Activated T-cell treated with anti-CD3 and anti-CD28 coated beads, Interleukin-2, amount 50 U/mL, for 24 hours (primary cell): ENCODE measurements around the gene B4GALT5.
"Not testable (repeated sequence)": the region's sequence is repeated elsewhere in the genome, so short reads cannot be mapped to it uniquely, and the experiment has no call there.

Source experiments
- DNase-seq: peaks from one replicate; pipeline ENCODE4 v3.0.0-alpha.2; 2020
- H3K27ac Mint-ChIP-seq: 2 replicates; pipeline ENCODE4 v1.8.0; 2020; ENCODE audit warnings: mild to moderate bottlenecking, mixed read lengths
- H3K27me3 Mint-ChIP-seq: 2 replicates; pipeline ENCODE4 v1.8.0; 2020; ENCODE audit warnings: mixed read lengths
- H3K36me3 Mint-ChIP-seq: 2 replicates; pipeline ENCODE4 v1.8.0; 2020; ENCODE audit warnings: low read depth, mixed read lengths
- H3K4me1 Mint-ChIP-seq: 2 replicates; pipeline ENCODE4 v1.8.0; 2020; ENCODE audit warnings: low read depth, mixed read lengths
- H3K4me3 Mint-ChIP-seq: 2 replicates; pipeline ENCODE4 v1.8.0; 2020; ENCODE audit warnings: mild to moderate bottlenecking, moderate library complexity, mixed read lengths
- H3K9me3 Mint-ChIP-seq: 2 replicates; pipeline ENCODE4 v1.8.0; 2020; ENCODE audit warnings: mixed read lengths

The B4GALT5 gene

GRCh38 chr20:49713753-49714712, at the start of gene B4GALT5:
Gene B4GALT5 (minus strand): TSS chr20:49713878. CDS start chr20:49713690, 188 bp downstream.
- Mint-ChIP-seq H3K27ac (peak within 1 kb of the TSS; percentile 93), H3K36me3 (peaks cover 26% of the 10 kb centered on the region), H3K27me3 (no peaks in the 10 kb centered on the region), H3K9me3 (no peaks in the 10 kb centered on the region), H3K4me3 (peak within 1 kb of the TSS; percentile 89), H3K4me1 (peaks cover 56% of the 10 kb centered on the region)
- DNase-seq, result peak; percentile 84

DNA sequence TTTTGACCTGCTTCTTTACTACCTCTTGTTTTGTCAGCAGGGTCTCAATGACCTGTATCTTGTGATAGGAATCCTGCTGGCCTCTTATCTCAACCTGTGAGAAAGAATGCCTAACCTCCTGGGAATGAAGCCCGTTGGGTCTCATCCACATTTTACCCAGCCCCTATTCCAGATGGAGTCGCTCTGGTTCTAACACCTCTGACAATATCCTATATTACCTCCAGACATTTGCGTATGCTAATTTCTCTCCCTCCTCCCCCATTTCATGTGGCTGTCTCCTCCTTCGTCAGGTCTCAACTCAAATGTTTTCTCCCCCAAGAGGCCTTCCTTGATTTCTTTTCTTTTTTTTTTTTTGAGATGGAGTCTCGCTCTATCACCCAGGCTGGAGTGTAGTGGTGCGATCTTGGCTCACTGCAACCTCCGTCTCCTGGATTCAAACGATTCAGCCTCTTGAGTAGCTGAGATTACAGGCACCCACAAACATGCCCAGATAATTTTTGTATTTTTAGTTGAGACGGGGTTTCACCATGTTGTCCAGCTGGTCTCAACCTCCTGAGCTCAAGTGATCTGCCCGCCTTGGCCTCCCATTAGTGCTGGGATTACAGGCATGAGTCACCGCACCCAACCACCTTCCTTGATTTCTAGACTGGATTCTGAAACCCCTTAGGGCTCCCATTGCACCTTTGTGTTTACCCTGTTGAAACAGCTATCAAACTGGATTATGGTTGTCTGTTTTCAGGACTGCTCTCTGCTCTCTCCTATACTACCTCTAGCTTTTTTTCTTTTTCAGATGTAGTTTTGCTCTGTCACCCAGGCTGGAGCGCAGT, 49.5 kb upstream of the B4GALT5 start:
- peaks cover 54% of the 10 kb centered on the region for H3K27me3 Mint-ChIP-seq
- DNase-seq, result no peak
- peaks cover 8% of the 10 kb centered on the region for H3K4me1 Mint-ChIP-seq
- no peak overlapping the region for H3K27ac Mint-ChIP-seq
- H3K9me3 Mint-ChIP-seq, result no peaks in the 10 kb centered on the region
- H3K4me3 Mint-ChIP-seq, result no peak overlapping the region
- H3K36me3 Mint-ChIP-seq, result no peaks in the 10 kb centered on the region

GRCh38 chr20:49761888-49762287, 48.2 kb upstream of the B4GALT5 start:
- not testable (repeated sequence) for H3K9me3 Mint-ChIP-seq, H3K36me3 Mint-ChIP-seq, H3K27ac Mint-ChIP-seq, DNase-seq, H3K4me1 Mint-ChIP-seq, H3K4me3 Mint-ChIP-seq
- H3K27me3 Mint-ChIP-seq, result peaks cover 51% of the 10 kb centered on the region

DNA sequence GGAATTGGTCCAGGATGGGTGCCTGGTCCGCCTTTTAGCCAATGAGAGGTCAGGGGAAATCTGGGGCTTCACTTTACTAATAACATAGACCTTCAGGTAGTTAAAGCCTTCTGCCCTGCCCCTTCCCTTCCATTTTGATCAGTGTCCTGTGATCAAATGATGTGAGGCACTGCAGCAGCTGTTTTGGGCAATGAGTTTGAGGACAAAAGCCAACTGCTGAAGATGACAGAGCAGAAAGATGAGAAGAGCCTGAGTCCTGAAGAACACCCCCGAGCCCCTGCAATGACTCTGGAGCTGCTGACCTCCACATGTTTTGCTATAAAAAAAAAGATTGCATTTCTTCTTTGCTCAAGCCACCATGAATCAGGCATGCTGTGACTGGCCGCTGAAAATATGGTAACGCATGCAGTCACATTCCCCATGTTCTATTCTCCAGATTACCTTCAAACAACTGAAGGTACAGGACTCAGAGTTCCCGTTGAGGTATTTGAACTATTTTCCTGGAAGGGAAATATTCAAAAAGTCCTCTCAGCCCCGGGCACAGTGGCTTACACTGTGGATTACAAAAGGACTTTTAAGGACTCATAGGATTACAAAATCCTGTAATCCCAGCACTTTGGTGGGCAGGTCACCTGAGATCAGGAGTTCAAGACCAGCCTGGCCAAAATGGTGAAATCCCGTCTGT, 45.7 kb upstream of the B4GALT5 start:
- DNase-seq, result no peak
- no peak overlapping the region for H3K27ac Mint-ChIP-seq
- H3K36me3 Mint-ChIP-seq, result no peaks in the 10 kb centered on the region
- H3K4me1 Mint-ChIP-seq, result peaks cover 3% of the 10 kb centered on the region
- peaks cover 40% of the 10 kb centered on the region for H3K27me3 Mint-ChIP-seq
- H3K4me3 Mint-ChIP-seq, result no peak overlapping the region
- no peaks in the 10 kb centered on the region for H3K9me3 Mint-ChIP-seq

- no peaks in the 10 kb centered on the region for H3K36me3 Mint-ChIP-seq
- H3K4me1 Mint-ChIP-seq, result peaks cover 3% of the 10 kb centered on the region
- no peak for DNase-seq
- peaks cover 41% of the 10 kb centered on the region for H3K27me3 Mint-ChIP-seq
- H3K27ac Mint-ChIP-seq, result no peak overlapping the region
- no peak overlapping the region for H3K4me3 Mint-ChIP-seq
- H3K9me3 Mint-ChIP-seq, result no peaks in the 10 kb centered on the region
These were observed 45.1 kb upstream of the B4GALT5 start for GRCh38 chr20:49758781-49759180.

DNA sequence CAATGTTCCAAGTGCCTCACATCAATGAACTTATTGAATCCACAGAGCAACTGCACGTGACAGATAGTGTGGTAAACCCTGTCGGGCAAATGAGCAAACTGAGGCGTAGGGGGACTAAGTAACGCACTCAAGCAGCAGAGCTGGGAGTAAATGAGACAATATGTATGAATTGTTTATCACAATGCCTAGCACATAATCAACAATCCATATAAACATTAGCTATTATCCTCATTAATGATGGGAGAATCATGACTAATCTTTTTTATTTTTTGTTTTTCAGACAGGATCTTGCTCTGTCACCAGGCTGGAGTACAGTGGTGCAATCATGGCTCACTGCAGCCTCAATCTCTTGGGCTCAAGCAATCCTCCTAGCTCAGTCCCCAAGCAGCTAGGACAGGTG, 43.9 kb upstream of the B4GALT5 start:
- DNase-seq, result no peak
- Mint-ChIP-seq H3K27ac (no peak overlapping the region), H3K36me3 (no peaks in the 10 kb centered on the region), H3K4me3 (no peak overlapping the region), H3K4me1 (peaks cover 3% of the 10 kb centered on the region), H3K27me3 (peaks cover 31% of the 10 kb centered on the region), H3K9me3 (no peaks in the 10 kb centered on the region)

GRCh38 chr20:49756241-49756640, 42.6 kb upstream of the B4GALT5 start:
- Mint-ChIP-seq H3K27ac (no peak overlapping the region), H3K4me3 (no peak overlapping the region), H3K9me3 (no peaks in the 10 kb centered on the region), H3K4me1 (peaks cover 3% of the 10 kb centered on the region), H3K27me3 (peaks cover 30% of the 10 kb centered on the region), H3K36me3 (no peaks in the 10 kb centered on the region)
- DNase-seq, result no peak

GRCh38 chr20:49754596-49754995, 40.9 kb upstream of the B4GALT5 start:
- no peak overlapping the region for H3K4me3 Mint-ChIP-seq
- no peak for DNase-seq
- H3K27me3 Mint-ChIP-seq, result peaks cover 22% of the 10 kb centered on the region
- H3K27ac Mint-ChIP-seq, result no peak overlapping the region
- H3K36me3 Mint-ChIP-seq, result no peaks in the 10 kb centered on the region
- H3K4me1 Mint-ChIP-seq, result peaks cover 11% of the 10 kb centered on the region
- no peaks in the 10 kb centered on the region for H3K9me3 Mint-ChIP-seq

DNA sequence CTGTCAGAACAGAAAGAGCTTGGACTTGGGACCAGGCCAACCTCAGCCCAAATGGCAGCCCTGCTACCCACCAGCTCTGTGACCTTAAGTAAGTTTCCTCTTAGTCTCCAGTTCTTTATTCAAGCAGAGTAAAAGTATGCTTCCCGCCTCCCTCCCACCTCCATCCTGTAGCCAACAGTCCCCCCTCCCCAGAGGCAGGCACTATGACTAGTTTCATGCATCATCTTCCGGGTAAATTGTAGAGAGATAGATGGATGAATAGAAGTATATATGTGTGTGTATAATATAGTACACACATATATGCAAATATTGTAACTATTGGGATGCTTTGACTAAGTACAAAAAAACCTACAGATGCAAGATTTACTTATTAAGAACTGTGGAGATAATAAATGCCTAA, 39.5 kb upstream of the B4GALT5 start:
- Mint-ChIP-seq H3K27ac (no peak overlapping the region), H3K36me3 (no peaks in the 10 kb centered on the region), H3K27me3 (peaks cover 18% of the 10 kb centered on the region), H3K4me1 (peaks cover 11% of the 10 kb centered on the region), H3K4me3 (no peak overlapping the region), H3K9me3 (no peaks in the 10 kb centered on the region)
- DNase-seq, result no peak

- no peak for DNase-seq
- Mint-ChIP-seq H3K27ac (no peak overlapping the region), H3K36me3 (no peaks in the 10 kb centered on the region), H3K9me3 (no peaks in the 10 kb centered on the region), H3K4me3 (no peak overlapping the region), H3K27me3 (peaks cover 16% of the 10 kb centered on the region), H3K4me1 (peaks cover 11% of the 10 kb centered on the region)
These were observed 38.7 kb upstream of the B4GALT5 start for GRCh38 chr20:49752201-49752903.

DNA sequence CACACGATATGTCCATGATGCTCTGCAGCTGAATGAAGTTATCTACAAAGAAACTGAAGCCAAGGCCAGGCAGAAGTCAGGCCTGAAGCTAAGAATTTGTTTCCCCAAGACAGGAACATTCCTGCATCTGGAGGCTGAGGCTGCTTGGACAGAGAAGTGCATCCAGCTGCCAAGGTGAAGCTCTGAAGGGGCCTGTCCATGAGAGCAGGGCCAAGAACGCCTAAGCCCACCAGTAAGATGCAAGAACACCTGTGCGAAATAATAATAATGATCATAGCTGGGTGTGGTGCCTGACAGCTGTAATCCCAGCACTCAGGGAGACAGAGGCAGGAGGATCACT, 37.7 kb upstream of the B4GALT5 start:
- H3K27me3 Mint-ChIP-seq, result peaks cover 11% of the 10 kb centered on the region
- no peaks in the 10 kb centered on the region for H3K9me3 Mint-ChIP-seq
- H3K36me3 Mint-ChIP-seq, result no peaks in the 10 kb centered on the region
- H3K4me3 Mint-ChIP-seq, result no peak overlapping the region
- peaks cover 11% of the 10 kb centered on the region for H3K4me1 Mint-ChIP-seq
- H3K27ac Mint-ChIP-seq, result no peak overlapping the region
- no peak for DNase-seq

- peaks cover 8% of the 10 kb centered on the region for H3K4me1 Mint-ChIP-seq
- H3K27ac Mint-ChIP-seq, result no peak overlapping the region
- peaks cover 7% of the 10 kb centered on the region for H3K27me3 Mint-ChIP-seq
- no peak for DNase-seq
- H3K9me3 Mint-ChIP-seq, result no peaks in the 10 kb centered on the region
- no peak overlapping the region for H3K4me3 Mint-ChIP-seq
- no peaks in the 10 kb centered on the region for H3K36me3 Mint-ChIP-seq
These were observed 37.1 kb upstream of the B4GALT5 start for GRCh38 chr20:49750611-49751396.

DNA sequence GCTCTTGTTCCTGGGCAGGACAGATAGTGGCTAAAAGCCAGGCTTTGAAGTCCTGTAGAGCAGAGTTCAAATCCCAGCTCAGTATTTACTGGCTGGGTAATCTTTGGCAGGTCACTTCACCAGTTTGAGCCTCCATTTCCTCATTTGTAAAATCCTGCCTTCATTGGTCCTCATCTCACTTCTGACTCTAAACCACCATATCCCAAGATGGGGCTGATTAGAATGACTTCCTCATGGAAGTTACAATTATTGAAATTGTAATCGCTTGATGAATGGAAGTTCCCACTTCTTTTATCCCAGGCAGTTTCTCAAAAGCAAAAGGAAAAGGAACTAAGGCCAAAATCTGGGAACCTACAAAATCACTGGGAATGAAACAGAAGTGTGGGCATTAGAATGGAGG, 35.9 kb upstream of the B4GALT5 start:
- no peaks in the 10 kb centered on the region for H3K9me3 Mint-ChIP-seq
- no peak for DNase-seq
- peaks cover 8% of the 10 kb centered on the region for H3K4me1 Mint-ChIP-seq
- H3K4me3 Mint-ChIP-seq, result no peak overlapping the region
- H3K27me3 Mint-ChIP-seq, result peaks cover 4% of the 10 kb centered on the region
- H3K36me3 Mint-ChIP-seq, result no peaks in the 10 kb centered on the region
- H3K27ac Mint-ChIP-seq, result no peak overlapping the region
